Measurements from ENCODE around the gene GULP1.
"Not testable (repeated sequence)": the region's sequence is repeated elsewhere in the genome, so short reads cannot be mapped to it uniquely, and the experiment has no call there.

The GULP1 gene

DNA sequence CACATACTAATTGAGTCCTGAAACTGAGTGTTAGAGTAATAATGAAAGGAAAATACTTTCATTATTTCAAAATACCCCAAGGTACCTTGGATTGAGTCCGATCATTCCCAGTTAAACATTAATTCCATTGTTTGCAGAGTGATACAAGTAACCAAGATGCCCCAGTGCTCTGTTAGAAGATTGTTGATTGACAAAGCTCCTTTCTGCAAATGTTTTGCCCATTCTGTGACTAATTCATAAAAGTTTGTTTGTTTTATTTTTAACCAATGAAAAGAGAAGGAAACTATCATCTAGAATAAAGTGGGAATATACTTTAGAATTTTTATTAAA is 124.0 kb downstream of the GULP1 start:
- no peak for DNase-seq (ENCODE audit: low read depth in 2 of 2)

DNA sequence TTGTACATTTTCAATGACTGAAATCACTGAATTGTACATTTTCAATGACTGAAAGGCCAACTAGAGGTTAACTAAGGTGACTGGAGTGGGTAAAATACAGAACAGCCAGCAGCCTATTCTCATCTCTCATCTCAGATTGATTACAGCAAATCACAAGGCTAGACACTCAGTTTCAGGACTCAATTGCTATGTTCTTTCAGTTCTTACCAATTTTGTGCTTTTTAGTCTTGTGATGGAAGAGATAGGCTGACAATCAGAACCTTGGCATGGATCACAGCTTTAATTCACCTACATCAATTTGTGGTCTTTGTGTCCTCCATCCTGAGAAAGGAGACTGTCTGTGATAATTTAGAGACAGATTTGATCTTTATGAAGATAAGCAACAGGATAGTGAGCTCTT is 124.7 kb downstream of the GULP1 start:
- no peak for DNase-seq (ENCODE audit: low read depth in 2 of 2)

DNA sequence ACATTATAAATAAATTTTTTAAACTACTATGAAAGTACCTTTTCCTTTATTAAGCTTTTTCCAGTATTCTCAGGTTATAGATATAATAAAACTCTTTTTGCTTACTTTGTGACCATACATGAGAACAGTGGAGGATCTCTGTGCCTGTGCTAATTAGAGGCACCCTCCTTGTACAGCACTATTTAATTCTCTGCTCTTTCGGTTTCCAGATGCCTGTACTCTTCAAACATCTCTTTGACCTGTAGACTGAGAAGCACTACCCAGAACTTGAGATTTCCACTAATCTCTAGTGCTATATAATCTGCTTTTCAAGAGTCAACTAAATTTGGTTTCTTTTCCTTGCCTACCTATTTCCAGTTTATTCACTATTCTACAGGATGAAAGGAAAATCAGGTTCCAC is 131.1 kb downstream of the GULP1 start:
- DNase-seq (ENCODE audit: low read depth in 2 of 2), result no peak

DNA sequence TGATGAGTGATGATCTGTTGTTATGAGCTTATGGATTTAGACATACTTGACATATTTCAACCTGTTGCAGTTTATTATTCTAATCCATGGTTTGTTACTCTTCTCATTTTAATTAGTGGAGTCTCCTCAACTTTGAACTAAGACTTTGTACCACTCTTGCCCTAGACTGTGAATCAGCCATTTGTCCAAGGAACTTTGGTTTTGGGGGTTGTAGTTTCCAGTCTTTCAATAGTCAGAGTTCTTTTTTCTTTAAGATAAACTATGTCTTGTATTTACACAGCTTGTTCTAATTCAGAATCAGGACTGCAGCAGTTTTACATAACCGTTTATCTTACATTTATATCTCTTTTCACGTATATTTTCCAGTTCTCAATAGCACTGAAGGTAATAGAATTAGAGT is 133.6 kb downstream of the GULP1 start:
- DNase-seq (ENCODE audit: low read depth in 2 of 2), result no peak

DNA sequence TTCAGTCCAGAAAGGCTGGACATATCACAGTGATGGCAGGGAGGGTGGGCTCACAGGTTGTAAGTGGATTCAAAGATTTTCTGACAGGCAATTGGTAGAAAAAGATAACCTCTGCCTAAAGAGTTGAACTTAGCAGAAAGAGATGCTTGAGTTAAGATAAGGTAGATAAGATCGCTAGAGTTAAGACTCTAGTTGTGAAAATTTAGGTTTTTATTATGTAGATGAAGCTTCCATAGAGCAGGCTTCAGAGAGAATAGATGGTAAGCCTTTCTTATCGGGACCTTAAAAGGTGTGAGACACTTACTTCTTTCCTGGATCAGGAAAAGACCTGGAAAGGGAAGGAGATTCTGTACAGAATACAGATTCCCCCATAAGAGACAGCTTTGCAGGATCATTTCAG is 134.4 kb downstream of the GULP1 start:
- no peak for DNase-seq (ENCODE audit: low read depth in 2 of 2)

DNA sequence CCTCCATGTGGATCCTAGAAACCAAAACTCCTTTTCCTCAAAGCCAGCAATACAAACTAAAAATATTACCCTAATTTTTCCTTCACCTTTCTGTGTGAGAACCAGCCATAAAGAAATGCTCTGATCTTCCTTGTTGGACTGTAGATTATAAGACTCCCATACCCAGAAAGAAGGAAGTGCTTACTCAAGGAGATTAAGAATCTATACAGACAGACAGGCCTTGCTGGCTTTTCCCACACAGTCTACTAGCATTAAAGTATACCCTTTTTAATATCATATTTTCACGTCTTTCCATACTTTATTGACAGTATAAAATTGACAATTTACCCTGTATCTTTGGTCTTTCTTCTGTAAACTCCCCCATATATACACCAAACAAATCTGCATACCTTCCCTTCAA is 139.0 kb downstream of the GULP1 start:
- DNase-seq (ENCODE audit: low read depth in 2 of 2), result no peak

DNA sequence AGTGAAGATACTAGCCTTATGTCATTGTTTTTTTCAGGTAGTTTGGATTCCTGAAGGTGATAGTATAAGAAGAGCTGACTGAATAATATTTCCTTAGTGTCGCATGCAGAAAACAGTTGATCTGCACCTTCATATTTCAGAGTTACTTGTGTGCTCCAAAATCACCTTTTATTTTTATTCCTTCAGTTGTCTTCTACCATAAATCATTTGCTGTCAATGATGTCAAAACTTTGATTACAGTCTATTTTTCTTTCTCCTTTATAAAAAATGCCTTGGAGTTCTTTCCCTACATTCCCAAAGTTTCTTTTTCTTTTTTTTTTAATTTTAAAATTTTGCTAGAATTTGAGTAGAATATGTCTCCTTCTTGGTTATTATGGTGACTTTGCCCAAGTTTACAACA is 142.3 kb downstream of the GULP1 start:
- DNase-seq (ENCODE audit: low read depth in 2 of 2), result no peak

DNA sequence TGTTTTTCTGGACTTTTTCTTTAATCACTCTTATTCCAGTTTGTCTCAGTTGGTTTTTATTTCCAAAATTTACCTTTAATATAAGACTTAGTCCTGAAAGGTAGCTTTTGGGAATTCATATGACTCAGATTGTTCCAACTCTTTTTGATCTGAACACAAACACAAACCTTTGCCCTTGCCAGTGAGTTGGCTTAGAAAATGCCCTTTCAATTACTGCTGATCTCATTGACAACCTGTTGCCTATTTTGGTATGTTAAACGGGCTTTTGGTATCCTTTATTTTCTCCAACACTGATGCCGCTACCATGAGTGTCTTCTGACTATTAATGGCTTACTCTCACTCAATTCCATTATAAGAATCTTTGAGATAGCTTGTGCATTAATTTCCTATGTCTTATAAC is 143.4 kb downstream of the GULP1 start:
- no peak for DNase-seq (ENCODE audit: low read depth in 2 of 2)

DNA sequence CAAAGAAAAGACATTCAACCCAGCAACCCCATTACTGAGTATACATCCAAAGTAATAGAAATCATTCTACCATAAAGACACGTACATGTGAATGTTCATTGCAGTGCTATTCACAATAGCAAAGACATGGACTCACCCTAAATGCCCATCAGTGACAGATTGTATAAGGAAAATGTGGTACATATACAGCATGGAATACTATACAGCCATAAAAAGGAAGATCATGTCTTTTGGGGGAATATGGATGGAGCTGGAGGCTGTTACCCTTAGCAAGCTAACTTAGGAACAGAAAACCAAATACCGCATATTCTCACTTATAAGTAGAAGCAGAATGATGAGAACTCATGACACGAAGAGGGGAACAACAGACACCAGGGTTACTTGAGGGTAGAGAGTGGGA is 145.9 kb downstream of the GULP1 start:
- DNase-seq (ENCODE audit: low read depth in 2 of 2), result no peak

DNA sequence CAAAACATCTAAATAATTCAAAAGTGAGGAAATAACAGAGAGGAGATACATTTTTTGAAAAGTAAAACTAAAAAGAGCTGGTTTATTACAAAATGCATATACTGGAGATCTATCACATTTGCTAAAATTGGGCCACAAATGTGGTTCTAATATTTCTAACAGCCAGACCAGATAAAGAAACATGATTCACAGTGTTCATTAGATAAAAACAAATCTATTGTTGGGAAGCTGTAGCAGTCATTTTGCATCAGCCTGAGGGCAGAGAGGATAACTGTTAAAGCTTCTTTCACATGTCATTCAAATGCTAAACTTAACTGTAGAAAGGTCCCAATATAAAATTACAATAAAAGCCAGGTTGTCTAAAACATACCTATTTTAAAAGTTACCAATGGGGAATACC is 148.3 kb downstream of the GULP1 start:
- DNase-seq (ENCODE audit: low read depth in 2 of 2), result no peak

DNA sequence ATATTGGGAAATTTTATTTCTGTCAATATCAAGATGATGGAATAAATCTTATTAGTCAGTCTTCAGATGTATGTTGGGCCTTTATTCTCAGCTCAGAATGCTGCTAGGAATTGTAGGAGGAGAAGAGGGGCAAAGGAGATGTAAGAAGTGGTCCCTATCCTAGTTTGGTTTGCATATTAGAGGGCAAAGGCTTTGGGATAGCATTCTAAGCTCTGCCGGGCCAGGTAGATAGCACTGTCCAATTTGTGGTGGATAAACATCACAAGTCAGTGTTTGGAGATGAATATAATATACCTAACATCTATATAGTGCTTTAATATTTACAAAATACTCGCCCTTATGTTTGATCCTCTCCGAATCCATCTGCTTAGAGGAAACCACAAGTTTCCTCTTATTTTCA is 149.2 kb downstream of the GULP1 start:
- DNase-seq (ENCODE audit: low read depth in 2 of 2), result no peak

DNA sequence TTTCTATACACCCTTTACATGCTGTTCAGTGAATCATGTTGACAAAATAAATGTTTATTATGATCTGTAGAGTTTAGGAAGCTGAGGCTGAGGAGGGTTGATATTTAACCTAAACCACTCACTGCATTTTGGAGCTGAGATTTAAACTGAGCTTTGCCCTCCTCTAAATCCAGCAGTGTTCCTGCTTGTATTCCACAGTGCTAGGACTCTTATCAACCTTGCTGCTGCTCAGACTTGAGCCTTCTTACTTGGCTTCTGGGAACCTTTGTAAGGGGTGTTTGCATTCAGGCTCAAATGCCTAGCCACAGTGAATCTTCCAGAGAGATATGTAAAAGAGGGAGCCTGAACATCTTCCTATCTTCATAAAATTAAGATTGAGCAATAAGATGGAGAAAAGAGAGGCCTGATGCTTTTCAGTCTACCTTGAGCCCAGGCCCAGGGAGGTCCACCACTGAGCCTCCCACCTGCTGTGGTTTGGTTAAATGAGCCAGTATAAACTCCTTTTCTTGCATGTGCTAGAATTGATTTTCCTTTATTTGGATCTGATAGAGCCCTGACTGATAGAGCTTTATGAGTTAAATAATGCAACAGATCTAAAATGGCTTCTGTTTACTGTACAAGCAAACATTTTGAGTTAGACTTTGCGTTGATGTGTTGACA is 149.7 kb downstream of the GULP1 start:
- DNase-seq (ENCODE audit: low read depth in 2 of 2), result no peak

DNA sequence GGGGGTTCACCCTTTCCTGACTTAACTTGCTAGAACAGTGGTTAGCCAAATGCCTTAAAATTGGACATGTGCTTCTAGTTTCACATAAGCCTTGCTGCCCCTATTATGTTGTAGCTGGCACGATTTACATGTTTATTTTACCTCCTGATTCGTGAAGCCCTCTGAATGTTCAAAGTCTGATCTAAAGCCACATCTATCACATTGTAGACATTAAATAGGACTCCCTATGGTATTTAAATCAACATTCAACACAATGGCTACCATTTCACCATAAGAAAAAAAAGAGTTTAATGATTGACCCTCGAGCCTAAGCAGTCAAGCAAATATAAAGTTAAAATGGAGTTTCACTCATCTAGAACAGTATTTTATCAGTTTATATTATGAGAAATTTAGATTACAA is 151.5 kb downstream of the GULP1 start:
- DNase-seq (ENCODE audit: low read depth in 2 of 2), result no peak

DNA sequence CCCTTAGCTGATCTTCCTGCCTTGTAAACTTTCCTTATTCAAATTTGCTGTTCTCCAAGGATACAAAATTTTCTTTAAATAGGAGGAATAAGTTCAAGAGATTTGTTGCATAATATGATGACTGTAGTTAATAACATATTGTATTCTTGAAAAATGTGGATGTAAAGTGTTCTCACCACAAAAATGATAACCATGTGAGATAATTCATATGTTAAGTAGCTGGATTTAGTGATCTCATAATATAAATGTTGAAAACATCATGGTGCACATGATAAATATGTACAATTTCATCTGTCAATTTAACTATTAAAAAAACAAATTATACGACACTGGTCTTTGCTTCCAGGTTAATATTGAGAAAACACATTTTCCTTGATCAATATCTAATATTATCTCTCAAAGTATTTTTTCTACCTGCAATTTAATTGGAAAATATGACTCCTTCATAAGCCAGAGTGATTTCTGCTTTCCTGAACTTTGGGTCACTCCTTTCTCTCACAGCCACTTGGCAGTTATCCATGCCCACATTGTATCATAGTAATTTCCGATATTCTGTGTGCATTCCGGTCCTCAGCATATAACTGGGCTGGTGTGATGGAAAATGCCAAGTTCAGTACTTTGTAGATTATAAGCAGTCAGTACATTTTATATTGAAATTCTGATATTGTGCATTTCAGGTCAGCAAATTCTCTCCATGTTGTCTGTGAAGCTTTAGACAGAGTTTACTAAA is 152.6 kb downstream of the GULP1 start:
- no peak for DNase-seq (ENCODE audit: low read depth in 2 of 2)

DNA sequence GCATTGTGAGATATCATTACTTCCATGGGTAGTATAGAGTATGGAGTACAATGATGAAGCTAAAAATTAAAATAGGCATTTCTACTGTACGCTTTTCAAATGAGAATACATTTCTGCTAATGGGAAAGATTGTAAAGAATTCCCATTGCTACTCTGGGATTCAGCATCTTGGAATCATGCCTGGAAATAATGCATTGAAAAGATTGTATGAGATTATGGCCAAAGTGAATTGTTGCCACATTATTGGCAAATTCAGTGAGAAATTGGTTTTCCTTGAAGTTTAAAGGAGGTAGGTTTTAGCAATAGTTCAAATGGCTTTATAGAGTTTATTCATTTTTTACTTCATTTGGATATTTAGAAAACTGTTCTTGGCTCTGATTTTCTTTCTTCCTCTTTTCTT is 157.9 kb downstream of the GULP1 start:
- no peak for DNase-seq (ENCODE audit: low read depth in 2 of 2)

DNA sequence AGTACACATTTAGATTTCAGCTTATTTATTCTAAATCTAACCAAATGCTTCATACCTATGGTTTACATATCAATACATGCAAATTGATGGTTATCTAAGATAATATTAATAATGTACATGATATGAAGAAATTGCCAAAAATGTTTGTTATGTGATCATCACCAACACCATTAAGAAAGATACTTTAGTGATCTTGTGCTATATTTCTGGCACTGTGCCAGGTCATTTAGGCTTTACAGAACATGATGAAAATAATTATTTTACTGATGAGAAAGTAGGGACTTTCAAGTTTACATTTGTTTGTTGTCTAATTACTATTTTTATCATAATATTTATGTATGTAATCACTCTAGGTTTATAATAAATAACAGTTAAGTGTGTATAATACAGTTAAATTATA is 158.3 kb downstream of the GULP1 start:
- no peak for DNase-seq (ENCODE audit: low read depth in 2 of 2)

DNA sequence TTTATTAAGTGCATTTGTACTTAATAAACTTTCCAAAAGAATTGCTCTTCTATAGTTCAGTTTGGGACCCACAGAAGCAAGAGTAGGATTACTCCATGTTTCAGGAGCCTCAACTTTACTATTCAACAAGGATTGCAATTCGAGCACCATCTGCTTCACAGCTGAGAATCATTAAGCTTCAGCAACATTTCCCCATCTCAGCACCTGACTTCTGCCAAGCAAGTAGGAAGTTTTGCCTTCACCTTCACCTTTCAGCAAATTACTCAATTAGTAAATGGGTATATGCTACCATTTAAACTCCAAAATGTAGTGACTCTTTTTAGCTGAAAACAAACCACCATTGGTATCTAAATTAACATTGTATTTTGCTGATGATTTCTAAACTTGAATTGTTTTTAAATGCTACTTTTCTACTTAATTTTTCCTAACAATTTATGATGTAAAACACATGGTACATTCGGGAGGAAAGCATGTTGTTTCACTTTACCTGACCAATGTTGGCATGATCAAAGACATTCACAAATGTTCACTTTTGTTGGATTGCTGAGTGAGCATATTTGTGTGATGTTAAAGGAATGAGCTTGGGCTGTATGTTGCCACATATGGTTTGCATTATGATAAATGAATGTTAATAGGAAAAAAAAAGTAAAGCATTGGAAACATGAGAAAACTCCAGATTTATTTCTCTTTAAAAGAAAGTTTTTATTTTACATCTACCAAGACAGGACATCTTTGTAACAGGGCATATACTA is 159.2 kb downstream of the GULP1 start:
- no peak for DNase-seq (ENCODE audit: low read depth in 2 of 2)

DNA sequence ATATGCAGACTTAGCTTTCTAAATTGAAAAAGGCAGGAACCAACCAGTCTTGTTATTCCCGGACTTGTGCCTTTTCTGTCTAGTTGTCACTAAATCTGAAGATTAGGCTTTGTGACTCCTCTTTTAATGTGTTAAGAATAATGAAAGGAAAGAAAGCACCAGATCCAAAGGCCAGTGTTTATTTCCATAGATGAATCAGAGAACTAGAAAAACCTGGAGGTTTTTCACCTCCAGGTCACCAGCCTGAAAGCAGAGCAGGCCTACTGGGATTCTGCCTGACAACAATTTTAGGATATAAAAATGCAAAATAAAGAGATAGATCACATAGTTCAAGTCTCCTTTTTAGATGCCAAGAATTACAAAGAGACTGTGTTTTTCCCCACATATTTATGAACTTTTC is 160.4 kb downstream of the GULP1 start:
- DNase-seq (ENCODE audit: low read depth in 2 of 2), result no peak

DNA sequence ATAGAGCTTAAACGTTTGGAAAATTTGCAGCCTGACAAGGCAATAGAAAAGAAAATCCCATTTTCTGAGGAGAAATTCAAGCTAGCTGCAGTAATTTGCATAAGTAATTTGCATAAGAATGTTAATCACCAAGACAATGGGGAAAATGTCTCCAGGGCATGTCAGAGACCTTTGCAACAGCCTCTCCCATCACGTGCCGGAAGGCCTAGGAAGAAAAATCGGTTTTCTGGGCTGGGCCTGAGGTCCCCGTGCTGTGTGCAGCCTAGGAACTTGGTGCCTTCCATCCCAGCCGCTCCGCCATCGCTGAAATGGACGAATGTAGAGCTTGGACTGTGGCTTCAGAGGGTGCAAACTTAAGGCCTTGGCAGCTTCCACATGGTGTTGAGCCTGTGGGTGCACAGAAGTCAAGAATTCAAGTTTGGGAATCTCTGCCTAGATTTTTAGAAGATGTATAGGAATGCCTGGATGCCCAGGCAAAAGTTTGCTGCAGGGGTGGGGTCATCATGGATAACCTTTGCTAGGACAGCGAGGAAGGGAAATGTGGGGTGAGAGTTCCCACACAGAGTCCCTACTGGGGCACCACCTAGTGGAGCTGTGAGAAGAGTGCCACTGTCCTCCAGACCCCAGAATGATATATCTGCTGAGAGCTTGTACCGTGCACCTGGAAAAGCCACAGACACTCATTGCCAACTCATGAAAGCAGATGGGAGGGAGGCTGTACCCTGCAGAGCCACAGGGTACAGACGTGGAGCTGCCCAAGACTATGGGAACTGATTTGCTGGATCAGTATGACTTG is 164.6 kb downstream of the GULP1 start:
- DNase-seq (ENCODE audit: low read depth in 2 of 2), result no peak

DNA sequence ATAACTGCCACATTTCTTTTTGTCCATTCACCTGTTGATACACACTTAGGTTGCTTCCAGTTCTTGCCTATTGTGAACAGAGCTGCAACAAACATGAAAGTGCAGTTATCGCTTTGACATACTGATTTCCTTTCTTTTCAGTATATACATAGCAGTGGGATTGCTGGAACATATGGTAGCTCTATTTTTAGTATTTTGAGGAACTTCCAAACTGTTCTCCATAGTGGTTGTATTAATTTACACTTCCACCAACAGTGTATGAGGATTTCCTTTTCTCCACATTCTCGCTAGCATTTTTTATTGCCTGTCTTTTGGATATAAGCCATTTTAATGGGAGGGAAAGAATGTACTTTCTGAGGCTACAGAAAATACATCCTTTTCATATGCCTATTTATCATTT is 167.4 kb downstream of the GULP1 start:
- DNase-seq (ENCODE audit: low read depth in 2 of 2), result no peak

DNA sequence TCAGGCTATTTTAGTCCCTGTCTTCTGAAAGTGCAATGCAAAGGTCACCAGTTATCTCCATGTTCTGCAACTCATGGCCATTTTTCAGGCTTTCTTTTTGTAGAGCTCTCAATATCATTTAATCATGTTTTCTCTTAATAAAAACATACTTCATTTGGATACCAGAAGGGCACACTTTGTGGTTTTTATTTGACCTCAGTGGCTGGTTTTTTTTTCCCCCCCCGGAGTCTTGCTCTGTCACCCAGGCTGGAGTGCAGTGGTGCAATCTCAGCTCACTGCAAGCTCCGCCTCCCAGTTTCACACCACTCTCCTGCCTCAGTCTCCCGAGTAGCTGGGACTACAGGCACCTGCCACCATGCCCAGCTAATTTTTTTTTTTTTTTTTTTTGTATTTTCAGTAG is 174.4 kb downstream of the GULP1 start:
- DNase-seq (ENCODE audit: low read depth in 2 of 2), result not testable (repeated sequence)

DNA sequence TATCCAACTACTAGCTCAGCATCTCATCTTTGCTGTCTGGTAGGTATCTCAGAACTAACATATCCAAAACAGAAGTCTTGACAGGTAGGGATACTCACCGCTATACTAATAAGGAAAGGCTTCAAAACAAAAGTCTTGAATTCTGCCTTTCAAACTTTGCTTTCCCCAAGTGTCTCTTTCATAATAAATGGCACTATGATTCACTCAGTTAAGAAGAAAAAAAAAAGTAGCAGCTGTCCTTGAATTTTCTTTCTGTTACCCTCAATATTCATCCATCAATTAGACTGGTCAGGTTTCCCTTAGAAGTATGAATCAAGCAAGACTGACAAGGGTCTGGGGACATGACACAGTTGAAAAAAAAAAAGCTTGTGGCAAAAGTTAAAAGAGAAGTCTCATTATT is 175.1 kb downstream of the GULP1 start:
- no peak for DNase-seq (ENCODE audit: low read depth in 2 of 2)
